Fibroblast of skin of scalp (primary cell): ENCODE data around the gene HOXB9.

ENCODE experiments used
- DNase-seq: peaks from one replicate; pipeline ENCODE4 v3.0.0-alpha.2; 2013

HOXB9 gene

GRCh38 chr17:48610282-48611211, 15.6 kb downstream of the HOXB9 start, which contains the start of gene HOXB7:
HOXB7 (minus strand) TSS chr17:48611017; CDS start chr17:48610918, 99 bp downstream.
- DNase-seq = peak; percentile 44

GRCh38 chr17:48609759-48610281, 16.3 kb downstream of the HOXB9 start:
- no peak for DNase-seq

GRCh38 chr17:48609033-48609432, 17.1 kb downstream of the HOXB9 start:
- DNase-seq = no peak

GRCh38 chr17:48608494-48608834, 17.7 kb downstream of the HOXB9 start:
- no peak for DNase-seq

GRCh38 chr17:48606892-48607614, 19.1 kb downstream of the HOXB9 start:
- DNase-seq = no peak

- no peak for DNase-seq
Observed at GRCh38 chr17:48605991-48606891, 19.9 kb downstream of the HOXB9 start.

- no peak for DNase-seq
Observed at GRCh38 chr17:48605409-48605919, 20.7 kb downstream of the HOXB9 start.

GRCh38 chr17:48604770-48605329, 21.3 kb downstream of the HOXB9 start, which contains the start of gene HOXB6:
HOXB6 (minus strand) TSS chr17:48604986; CDS start chr17:48598150, 6,836 bp downstream.
- DNase-seq = no peak

GRCh38 chr17:48603959-48604769, 22.0 kb downstream of the HOXB9 start:
- no peak for DNase-seq

GRCh38 chr17:48601539-48602425, 24.4 kb downstream of the HOXB9 start:
- DNase-seq = no peak

- DNase-seq = no peak
Observed at GRCh38 chr17:48601207-48601538, 25.0 kb downstream of the HOXB9 start.

- DNase-seq = no peak
Observed at GRCh38 chr17:48600244-48601098, 25.7 kb downstream of the HOXB9 start.

GRCh38 chr17:48599354-48599753, 26.8 kb downstream of the HOXB9 start:
- DNase-seq = no peak

- DNase-seq = no peak
Observed at GRCh38 chr17:48598736-48599135, 27.4 kb downstream of the HOXB9 start.

- peak; percentile 37 for DNase-seq
Observed at GRCh38 chr17:48597778-48598631, 28.2 kb downstream of the HOXB9 start.

- DNase-seq = no peak
Observed at GRCh38 chr17:48597528-48597777, 28.7 kb downstream of the HOXB9 start.

GRCh38 chr17:48596735-48597527, 29.2 kb downstream of the HOXB9 start:
- DNase-seq = no peak
